GM21515 (cell line): ENCODE results near the gene CTNS.

ENCODE experiments used
- ATAC-seq: cut with Tn5 transposase; IDR thresholded peaks from one replicate; pipeline ENCODE4 v1.9.1; 2021; ENCODE audit not compliant: unreplicated experiment

The CTNS gene

GRCh38 chr17:3622977-3623594 is 13.5 kb upstream of the CTNS start:
- ATAC-seq = no peak

GRCh38 chr17:3626831-3627768 is 9.5 kb upstream of the CTNS start:
- no peak for ATAC-seq

- ATAC-seq = no peak
Observed at GRCh38 chr17:3627769-3628167, 8.8 kb upstream of the CTNS start.

GRCh38 chr17:3630781-3631180 is 5.8 kb upstream of the CTNS start:
- no peak for ATAC-seq

GRCh38 chr17:3632287-3632686 is 4.3 kb upstream of the CTNS start:
- no peak for ATAC-seq

GRCh38 chr17:3635474-3636153 is 946 bp upstream of the CTNS start:
- no peak for ATAC-seq

- ATAC-seq = peak; percentile 10
Observed at GRCh38 chr17:3636908-3637373, 381 bp downstream of the CTNS start.

GRCh38 chr17:3639981-3640596 is 3.5 kb downstream of the CTNS start:
- no peak for ATAC-seq

- ATAC-seq = no peak
Observed at GRCh38 chr17:3641014-3641413, 4.5 kb downstream of the CTNS start.

GRCh38 chr17:3641717-3642486 is 5.3 kb downstream of the CTNS start:
- no peak for ATAC-seq

GRCh38 chr17:3643889-3644349 is 7.4 kb downstream of the CTNS start:
- ATAC-seq = no peak

- ATAC-seq = no peak
Observed at GRCh38 chr17:3645310-3645709, 8.8 kb downstream of the CTNS start.

- ATAC-seq = no peak
Observed at GRCh38 chr17:3647251-3647650, 10.7 kb downstream of the CTNS start.

GRCh38 chr17:3647769-3648555 is 11.4 kb downstream of the CTNS start:
- no peak for ATAC-seq

- ATAC-seq = no peak
Observed at GRCh38 chr17:3655766-3656165, 19.2 kb downstream of the CTNS start.

- no peak for ATAC-seq
Observed at GRCh38 chr17:3656353-3656752, 19.8 kb downstream of the CTNS start.

GRCh38 chr17:3656755-3657587 is 20.4 kb downstream of the CTNS start:
- no peak for ATAC-seq

- ATAC-seq = no peak
Observed at GRCh38 chr17:3657588-3657869, 21.0 kb downstream of the CTNS start.
